ENCODE data around the gene CCL8.

The CCL8 gene

DNA sequence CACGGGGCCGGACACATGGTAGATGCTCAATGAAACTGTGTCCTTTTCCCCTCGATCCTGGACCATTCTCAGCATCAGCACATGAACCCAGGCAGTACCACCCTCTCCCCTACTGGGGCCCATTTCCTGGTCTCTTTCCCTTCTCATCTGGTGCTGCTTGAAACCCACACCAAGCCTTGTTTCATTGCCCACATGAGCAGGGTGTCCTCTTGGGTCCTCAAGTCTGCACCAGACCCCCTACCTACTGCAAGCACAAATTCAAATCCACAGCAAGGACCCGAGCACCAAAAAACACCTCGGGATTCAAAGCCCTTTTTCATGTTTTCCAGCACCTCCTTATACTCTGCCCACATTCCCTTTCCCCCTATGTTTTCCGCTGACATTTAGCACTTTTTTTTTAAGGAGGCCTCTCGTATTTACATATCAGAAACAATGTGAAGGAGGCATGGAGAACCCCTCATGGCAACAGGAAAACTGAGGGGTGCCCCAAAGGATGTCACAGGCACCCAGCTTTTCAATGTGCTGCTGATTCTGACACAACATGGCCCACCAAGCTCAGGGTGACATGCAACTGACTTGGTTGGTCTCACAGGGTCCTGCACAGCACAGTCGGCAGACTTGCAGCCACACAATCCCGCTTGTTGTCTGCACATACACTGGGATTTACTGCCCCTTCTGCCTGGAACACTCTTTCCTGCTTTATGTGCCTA is 48.4 kb downstream of the CCL8 start:
- DNase-seq (ENCODE audit: low read depth) = no peak

DNA sequence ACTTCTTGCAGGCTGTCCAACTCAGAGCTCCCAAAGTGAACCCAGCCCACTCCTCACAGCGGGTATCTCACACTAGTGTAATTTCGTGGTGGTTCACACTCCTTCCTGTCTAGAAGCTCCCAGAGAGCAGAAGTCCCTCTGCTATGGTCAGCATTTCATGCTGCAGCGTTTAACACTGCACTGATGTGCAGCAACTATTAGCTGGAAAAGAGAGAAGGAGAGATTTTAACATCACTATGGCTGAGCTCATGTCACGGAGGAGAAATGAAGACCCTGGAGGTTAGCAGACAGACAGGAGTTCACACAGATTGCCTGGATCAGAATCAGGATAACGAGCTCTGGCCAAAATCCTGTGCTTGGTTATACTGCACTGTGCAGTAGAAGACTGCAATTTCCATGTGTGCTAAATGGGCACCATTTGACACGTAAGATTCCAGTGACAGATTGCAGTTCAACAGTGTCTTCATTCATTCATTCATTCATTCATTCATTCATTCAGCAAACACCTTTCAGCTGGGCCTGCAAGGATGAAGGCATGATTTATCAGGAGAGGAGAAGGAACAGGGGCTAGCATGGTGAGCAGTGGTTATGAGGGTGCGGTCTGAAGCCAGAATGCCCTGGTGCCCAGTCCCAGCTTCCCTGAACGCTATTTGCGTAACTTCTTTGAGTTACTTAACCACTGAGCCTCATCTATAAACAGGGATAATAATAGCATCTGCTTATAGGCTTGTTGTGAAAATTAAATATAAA is 49.1 kb downstream of the CCL8 start:
- no peak for DNase-seq (ENCODE audit: low read depth)

DNA sequence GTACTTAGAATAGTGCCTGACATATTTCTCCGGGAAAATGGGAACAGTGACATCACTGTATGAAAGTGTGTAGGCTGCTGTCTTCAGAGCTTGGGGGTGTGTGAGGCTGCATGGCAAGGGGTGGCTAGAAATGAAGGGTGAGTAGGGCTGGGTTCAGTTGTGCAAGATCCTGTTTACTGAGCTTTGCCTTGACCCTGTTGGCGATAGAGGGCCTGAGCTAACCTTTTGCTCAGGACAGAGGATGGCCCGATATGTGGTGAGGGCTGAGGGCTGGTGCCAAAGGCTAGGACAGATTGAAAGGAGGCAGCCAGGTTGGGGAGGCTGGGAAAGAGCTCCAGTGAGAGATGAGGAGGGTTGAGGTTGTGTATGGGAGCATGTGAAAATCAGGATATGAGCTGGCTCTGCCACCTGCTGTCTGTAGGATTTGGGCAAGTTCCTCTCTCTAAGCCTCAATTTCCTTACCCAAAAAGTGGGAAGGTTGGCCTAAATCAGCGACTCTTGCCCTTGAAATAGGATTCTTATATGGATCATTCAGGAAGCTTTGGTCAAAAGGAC is 49.8 kb downstream of the CCL8 start:
- no peak for DNase-seq (ENCODE audit: low read depth)

DNA sequence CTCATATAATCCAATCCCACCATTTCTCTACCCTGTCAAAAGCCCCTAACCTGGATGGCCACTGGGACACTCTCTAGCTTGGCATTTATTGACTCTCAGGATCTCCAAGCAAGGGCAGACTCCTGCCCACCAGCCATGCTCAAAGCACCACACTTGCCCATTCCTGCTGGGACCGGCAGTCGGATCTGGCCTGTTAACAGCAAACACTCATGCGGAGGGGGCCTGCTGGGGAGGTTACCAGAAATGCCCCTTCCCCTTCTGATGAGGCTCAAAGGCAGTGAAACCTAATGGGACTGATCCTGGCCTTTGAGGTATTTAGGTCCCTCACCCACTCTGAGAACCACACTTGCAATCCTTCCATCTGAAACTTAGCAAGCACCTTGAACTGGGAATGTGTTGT is 50.3 kb downstream of the CCL8 start:
- DNase-seq (ENCODE audit: low read depth) = no peak

DNA sequence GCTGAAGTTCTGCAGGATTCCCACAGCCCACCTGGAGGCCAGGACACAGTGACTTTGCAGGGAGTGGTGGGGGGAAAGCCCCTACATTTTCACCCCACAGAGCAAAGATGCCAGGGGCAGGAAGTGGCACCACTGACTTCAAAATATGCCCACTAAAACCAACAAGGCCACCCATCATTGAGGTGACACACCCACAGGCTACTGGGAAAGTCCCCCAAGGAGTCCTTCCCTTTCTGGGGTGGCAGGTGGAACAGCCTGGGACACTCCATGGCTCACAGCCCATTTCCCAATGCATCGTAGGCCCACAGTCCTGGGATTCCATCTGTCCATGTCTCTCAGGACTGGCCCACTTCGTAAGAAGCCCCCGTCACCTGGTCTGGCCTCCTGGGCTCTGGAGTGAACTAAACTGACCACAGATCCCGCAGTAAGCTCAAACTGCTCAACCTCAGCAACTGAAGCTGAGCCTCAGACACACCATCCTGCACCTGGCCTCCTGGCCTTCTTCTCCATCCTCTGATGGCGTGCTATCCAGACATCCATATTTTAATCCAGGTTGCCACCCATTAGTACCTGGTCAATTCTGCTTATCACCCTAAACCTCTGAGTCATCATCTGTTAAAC is 51.3 kb downstream of the CCL8 start:
- DNase-seq (ENCODE audit: low read depth) = no peak

DNA sequence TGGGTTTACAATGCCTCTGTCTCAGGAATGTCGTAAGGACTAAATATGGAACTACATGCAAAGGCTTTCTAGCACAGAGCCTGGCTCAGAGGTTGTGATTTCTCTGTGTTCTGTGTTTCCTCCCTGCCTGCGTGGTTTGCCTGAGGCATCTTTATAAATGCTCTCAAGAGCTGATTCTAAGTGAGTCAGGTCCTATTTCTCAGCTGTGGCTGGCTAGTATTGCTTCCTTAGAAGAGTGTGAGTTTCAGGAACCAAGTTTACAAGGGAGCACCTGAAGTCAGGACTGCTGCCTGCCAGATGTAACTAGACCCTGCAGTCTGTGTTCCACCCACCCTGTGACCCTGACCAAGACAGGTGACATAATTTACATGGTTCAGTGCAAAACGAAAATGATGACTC is 51.8 kb downstream of the CCL8 start:
- no peak for DNase-seq (ENCODE audit: low read depth)

All from stromal cell of bone marrow (primary cell).